Activated CD4-positive, alpha-beta T cell treated with anti-CD3 and anti-CD28 coated beads for 4 hours (primary cell): Measurements from ENCODE around the gene RGS6.
A peak's percentile ranks its signal among the peaks of the same experiment; 100 is the strongest.

ENCODE experiments used
- DNase-seq, 2 donors: peaks; one replicate each; pipeline ENCODE4 v3.0.0-alpha.2; 2020

Gene RGS6

GRCh38 chr14:72514660-72515025 lies 582.4 kb downstream of the RGS6 start:
- DNase-seq = no peak

- DNase-seq = no peak
Observed at GRCh38 chr14:72515779-72516770, 583.8 kb downstream of the RGS6 start.

GRCh38 chr14:72516936-72517700 lies 584.9 kb downstream of the RGS6 start:
- DNase-seq = peak; percentile 63 to 74

GRCh38 chr14:72517736-72518135 lies 585.5 kb downstream of the RGS6 start:
- DNase-seq = no peak

GRCh38 chr14:72518809-72519377 lies 586.7 kb downstream of the RGS6 start:
- peak; percentile 43 to 47 for DNase-seq

GRCh38 chr14:72519543-72519942 lies 587.3 kb downstream of the RGS6 start:
- DNase-seq = peak; percentile 6 to 11

- DNase-seq = no peak
Observed at GRCh38 chr14:72521045-72521444, 588.8 kb downstream of the RGS6 start.

GRCh38 chr14:72521968-72522741 lies 589.9 kb downstream of the RGS6 start:
- DNase-seq = no peak

GRCh38 chr14:72522847-72523246 lies 590.6 kb downstream of the RGS6 start:
- no peak for DNase-seq

- no peak for DNase-seq
Observed at GRCh38 chr14:72523424-72524294, 591.4 kb downstream of the RGS6 start.

- DNase-seq = no peak
Observed at GRCh38 chr14:72524295-72524629, 592.0 kb downstream of the RGS6 start.

GRCh38 chr14:72525087-72525915 lies 593.1 kb downstream of the RGS6 start:
- DNase-seq = no peak

GRCh38 chr14:72527591-72527990 lies 595.4 kb downstream of the RGS6 start:
- DNase-seq = no peak

- no peak for DNase-seq
Observed at GRCh38 chr14:72528059-72528862, 596.0 kb downstream of the RGS6 start.

GRCh38 chr14:72528863-72529175 lies 596.6 kb downstream of the RGS6 start:
- DNase-seq = no peak

GRCh38 chr14:72532686-72533454 lies 600.6 kb downstream of the RGS6 start:
- DNase-seq = no peak

GRCh38 chr14:72535485-72535884 lies 603.3 kb downstream of the RGS6 start:
- DNase-seq = no peak

GRCh38 chr14:72538387-72538786 lies 606.2 kb downstream of the RGS6 start:
- DNase-seq = no peak

GRCh38 chr14:72539661-72540315 lies 607.6 kb downstream of the RGS6 start:
- no peak for DNase-seq
